Measurements from ENCODE around the gene PRR9.

Gene PRR9

GRCh38 chr1:153262462-153263157, 45.2 kb downstream of the PRR9 start:
- DNase-seq (ENCODE audit: low read depth in 2 of 2), result no peak

GRCh38 chr1:153265457-153265856, 48.1 kb downstream of the PRR9 start:
- DNase-seq (ENCODE audit: low read depth in 2 of 2), result no peak

Data from activated CD4-positive, alpha-beta T cell treated with anti-CD3 and anti-CD28 coated beads for 24 hours (primary cell).